ENCODE data around the gene TOR1AIP2. TPM values are rescaled to one million over a fixed set of nuclear protein-coding genes. Genes with fewer than 3 reads are reported as not detected.
A peak's percentile ranks its signal among the peaks of the same experiment; 100 is the strongest.

Gene TOR1AIP2
- total and polyA plus RNA-seq, 2 of the 13 experiments (the other 11 are each of a cell fraction or from before 2014, with no cell fraction given) = 35.2 to 65.8 TPM

- TF ChIP-seq, protein P1, sequence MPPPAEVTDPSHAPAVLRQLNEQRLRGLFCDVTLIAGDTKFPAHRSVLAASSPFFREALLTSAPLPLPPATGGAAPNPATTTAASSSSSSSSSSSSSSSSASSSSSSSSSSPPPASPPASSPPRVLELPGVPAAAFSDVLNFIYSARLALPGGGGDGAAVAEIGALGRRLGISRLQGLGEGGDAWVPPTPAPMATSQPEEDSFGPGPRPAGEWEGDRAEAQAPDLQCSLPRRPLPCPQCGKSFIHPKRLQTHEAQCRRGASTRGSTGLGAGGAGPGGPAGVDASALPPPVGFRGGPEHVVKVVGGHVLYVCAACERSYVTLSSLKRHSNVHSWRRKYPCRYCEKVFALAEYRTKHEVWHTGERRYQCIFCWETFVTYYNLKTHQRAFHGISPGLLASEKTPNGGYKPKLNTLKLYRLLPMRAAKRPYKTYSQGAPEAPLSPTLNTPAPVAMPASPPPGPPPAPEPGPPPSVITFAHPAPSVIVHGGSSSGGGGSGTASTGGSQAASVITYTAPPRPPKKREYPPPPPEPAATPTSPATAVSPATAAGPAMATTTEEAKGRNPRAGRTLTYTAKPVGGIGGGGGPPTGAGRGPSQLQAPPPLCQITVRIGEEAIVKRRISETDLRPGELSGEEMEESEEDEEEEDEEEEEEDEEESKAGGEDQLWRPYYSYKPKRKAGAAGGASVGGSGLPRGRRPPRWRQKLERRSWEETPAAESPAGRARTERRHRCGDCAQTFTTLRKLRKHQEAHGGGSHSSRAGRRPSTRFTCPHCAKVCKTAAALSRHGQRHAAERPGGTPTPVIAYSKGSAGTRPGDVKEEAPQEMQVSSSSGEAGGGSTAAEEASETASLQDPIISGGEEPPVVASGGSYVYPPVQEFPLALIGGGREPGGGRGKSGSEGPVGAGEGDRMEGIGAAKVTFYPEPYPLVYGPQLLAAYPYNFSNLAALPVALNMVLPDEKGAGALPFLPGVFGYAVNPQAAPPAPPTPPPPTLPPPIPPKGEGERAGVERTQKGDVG (CRISPR knock-in tag; IDR thresholded peaks at IDR 0.05; ENCODE audit: borderline replicate concordance) = peak; percentile 75; the same call in 1 of the 2 replicates
- TF ChIP-seq ZNF333 (CRISPR knock-in tag; IDR thresholded peaks at IDR 0.05; ENCODE audit: borderline replicate concordance) (no peak), SSRP1 (CRISPR knock-in tag; IDR thresholded peaks at IDR 0.05) (no peak), RARG (CRISPR knock-in tag; IDR thresholded peaks at IDR 0.05; ENCODE audit: low read depth) (0 out of 2 replicates have a peak, but pooled peaks have one; percentile 86), ZBTB26 (CRISPR knock-in tag; IDR thresholded peaks at IDR 0.05; ENCODE audit: borderline replicate concordance) (no peak), KDM5B (CRISPR knock-in tag; IDR thresholded peaks at IDR 0.05; ENCODE audit: borderline replicate concordance) (peak; percentile 72; the same call in 1 of the 2 replicates), ZNF883 (CRISPR knock-in tag; IDR thresholded peaks at IDR 0.05; ENCODE audit: not compliant biosample characterization) (peak; percentile 90), HOXA9 (CRISPR knock-in tag; IDR thresholded peaks at IDR 0.05; ENCODE audit: borderline replicate concordance) (peak; percentile 85), ATM (IDR thresholded peaks at IDR 0.05; ENCODE audit: borderline replicate concordance) (no peak), ELF3 (CRISPR knock-in tag; IDR thresholded peaks at IDR 0.05) (peak; percentile 98), ZNF282 (IDR thresholded peaks at IDR 0.05; ENCODE audit: partially characterized antibody) (no peak), FOXA3 (CRISPR knock-in tag; IDR thresholded peaks at IDR 0.05) (peak; percentile 62), ARHGAP35 (CRISPR knock-in tag; IDR thresholded peaks at IDR 0.05; ENCODE audit: borderline replicate concordance) (peak; percentile 14), ARNT2 (CRISPR knock-in tag; IDR thresholded peaks at IDR 0.05; ENCODE audit: low read depth) (peak; percentile 84), ZMYM3 (CRISPR knock-in tag; IDR thresholded peaks at IDR 0.05) (no peak; the same call in 1 of the 2 replicates)
- TF ChIP-seq, protein P2, sequence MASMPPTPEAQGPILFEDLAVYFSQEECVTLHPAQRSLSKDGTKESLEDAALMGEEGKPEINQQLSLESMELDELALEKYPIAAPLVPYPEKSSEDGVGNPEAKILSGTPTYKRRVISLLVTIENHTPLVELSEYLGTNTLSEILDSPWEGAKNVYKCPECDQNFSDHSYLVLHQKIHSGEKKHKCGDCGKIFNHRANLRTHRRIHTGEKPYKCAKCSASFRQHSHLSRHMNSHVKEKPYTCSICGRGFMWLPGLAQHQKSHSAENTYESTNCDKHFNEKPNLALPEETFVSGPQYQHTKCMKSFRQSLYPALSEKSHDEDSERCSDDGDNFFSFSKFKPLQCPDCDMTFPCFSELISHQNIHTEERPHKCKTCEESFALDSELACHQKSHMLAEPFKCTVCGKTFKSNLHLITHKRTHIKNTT (CRISPR knock-in tag; IDR thresholded peaks at IDR 0.05) = no peak
Measured at GRCh38 chr1:179882253-179883039, 4.8 kb upstream of the TOR1AIP2 start, which contains the start of gene TOR1AIP1 (continued).

Data from HepG2 (cell line).